Keratinocyte (primary cell): Measurements from ENCODE around the gene RAB39A. TPM values are rescaled to one million over a fixed set of nuclear protein-coding genes. Genes with fewer than 3 reads are reported as not detected.

ENCODE experiments used
- DNase-seq: peaks from one replicate; pipeline ENCODE4 v3.0.0-alpha.2; 2011; ENCODE audit warnings: low read depth, missing footprints, low spot score
- FAIRE-seq: peaks from 2 replicates; lab custom pipeline; 2011; peaks lifted over from hg19 to GRCh38; lab: Jason Lieb, UNC
- H2AFZ ChIP-seq: 2 replicates; pipeline ENCODE4 v1.6.0; 2012; ENCODE audit warnings: low read length, control low read depth, inconsistent platforms; ENCODE audit not compliant: control insufficient read depth
- H3K27ac ChIP-seq: 2 replicates; pipeline ENCODE4 v1.5.1; 2011; ENCODE audit warnings: low read length; ENCODE audit not compliant: control insufficient read depth, insufficient read depth
- H3K27me3 ChIP-seq: 3 replicates; pipeline ENCODE4 v1.6.0; 2011; ENCODE audit warnings: low read length; ENCODE audit not compliant: control insufficient read depth, insufficient read depth; ENCODE audit errors: extremely low read depth
- H3K36me3 ChIP-seq, 2 experiments: 2 replicates in 1 of 2; 3 replicates in 1 of 2; pipeline ENCODE4 v1.5.1; 2011; ENCODE audit warnings: low read length in 2 of 2, mild to moderate bottlenecking in 1 of 2; ENCODE audit not compliant: control insufficient read depth in 2 of 2, insufficient read depth in 2 of 2; ENCODE audit errors: extremely low read depth in 1 of 2
- H3K4me1 ChIP-seq: 3 replicates; pipeline ENCODE4 v1.5.1; 2011; ENCODE audit warnings: low read length; ENCODE audit not compliant: control insufficient read depth, insufficient read depth; ENCODE audit errors: extremely low read depth
- H3K4me2 ChIP-seq: 3 replicates; pipeline ENCODE4 v1.6.0; 2011; ENCODE audit warnings: low read depth, low read length; ENCODE audit not compliant: control insufficient read depth, insufficient read depth; ENCODE audit errors: extremely low read depth
- H3K4me3 ChIP-seq, 3 experiments: fragments of 200-600 bp in 1 of 3; sonication (generic) in 1 of 3; 2 replicates in 2 of 3; 3 replicates in 1 of 3; pipeline ENCODE4 v1.5.1; 2011 to 2016; ENCODE audit warnings: low read length in 3 of 3, mild to moderate bottlenecking in 3 of 3, control low read depth in 2 of 3, inconsistent platforms in 1 of 3, low read depth in 1 of 3, mixed read lengths in 1 of 3, mixed run types in 1 of 3, moderate library complexity in 1 of 3; ENCODE audit not compliant: control insufficient read depth in 2 of 3, insufficient read depth in 2 of 3; ENCODE audit errors: extremely low read depth in 1 of 3
- H3K79me2 ChIP-seq: 2 replicates; pipeline ENCODE4 v1.6.0; 2012; ENCODE audit warnings: low read length; ENCODE audit not compliant: control insufficient read depth, insufficient read depth
- H3K9ac ChIP-seq: 3 replicates; pipeline ENCODE4 v1.6.0; 2011; ENCODE audit warnings: low read length; ENCODE audit not compliant: control insufficient read depth, insufficient read depth; ENCODE audit errors: extremely low read depth
- H3K9me1 ChIP-seq: 3 replicates; pipeline ENCODE4 v1.6.0; 2011; ENCODE audit warnings: low read length; ENCODE audit not compliant: control insufficient read depth, insufficient read depth; ENCODE audit errors: extremely low read depth
- H3K9me3 ChIP-seq: 2 replicates; pipeline ENCODE4 v1.5.1; 2012; ENCODE audit warnings: low read depth, low read length; ENCODE audit not compliant: control insufficient read depth
- H4K20me1 ChIP-seq: 3 replicates; pipeline ENCODE4 v1.6.0; 2011; ENCODE audit warnings: low read length; ENCODE audit not compliant: control insufficient read depth, insufficient read depth; ENCODE audit errors: extremely low read depth
- CTCF ChIP-seq, 3 experiments: IDR thresholded peaks in 1 of 3; conservative IDR thresholded peaks in 1 of 3; optimal IDR thresholded peaks in 1 of 3; 2 replicates in 2 of 3; 3 replicates in 1 of 3; pipeline versions ENCODE3 to v1.5.1; 2011; ENCODE audit warnings: low read length in 3 of 3, mild to moderate bottlenecking in 3 of 3, moderate library complexity in 2 of 3, control low read depth in 1 of 3, inconsistent platforms in 1 of 3; ENCODE audit not compliant: insufficient read depth in 2 of 3; ENCODE audit errors: extremely low read depth in 1 of 3
- EZH2 ChIP-seq: IDR thresholded peaks from one replicate; pipeline ENCODE4 v1.6.1; 2012; ENCODE audit warnings: inconsistent platforms, mild to moderate bottlenecking, low read length, moderate library complexity
- dilution Hi-C: fragments of 300-500 bp; cut with MboI; formaldehyde crosslinking; loops from one replicate; pipeline ENCODE4 v1.7.0; 2020; ENCODE audit warnings: low sequenced_read_pairs; ENCODE audit not compliant: extremely low pct_ligation_motif_present
- polyA plus RNA-seq, 5 experiments: library from polyadenylated mRNA; depleted of rRNA in 3 of 5; stranded (reverse) in 3 of 5; stranded (forward) in 1 of 5; unstranded in 1 of 5; fragments of >200 nt; gene quantifications; 1 replicate in 1 of 5; 2 replicates in 3 of 5; 3 replicates in 1 of 5; pipeline versions ENCODE4 v1.2.1 to v1.2.3, GENCODE V29; 2011 to 2012; ENCODE audit warnings: missing spikeins in 2 of 5, low read depth in 1 of 5, low replicate concordance in 1 of 5

The RAB39A gene
- polyA plus RNA-seq, 1 donor (not counting 4 experiments of a cell fraction or from before 2014, with no cell fraction given): not detected

- no peak for FAIRE-seq
These were observed 74.2 kb downstream of the RAB39A start for GRCh38 chr11:108002476-108002875.

GRCh38 chr11:108003623-108004022, 75.4 kb downstream of the RAB39A start:
- TF ChIP-seq EZH2 (no peak), CTCF (optimal IDR thresholded peaks at IDR 0.05 in 1 of 3, IDR thresholded peaks at IDR 0.05 in 1 of 3, conservative IDR thresholded peaks at IDR 0.05 in 1 of 3; ENCODE audit: extremely low read depth in 1 of 3, insufficient read depth in 2 of 3, low read length in 3 of 3) (no peak)

More at GRCh38 chr11:108002476-108002875, 74.2 kb downstream of the RAB39A start:
- no peaks in the 10 kb centered on the region for H4K20me1 ChIP-seq
- no peaks in the 10 kb centered on the region for H3K4me1 ChIP-seq
- dilution Hi-C loops: no loop called here
- no peaks in the 10 kb centered on the region for H3K9me1 ChIP-seq
- no peak overlapping the region for H3K4me3 ChIP-seq
- no peak overlapping the region for H2AFZ ChIP-seq
- no peak for DNase-seq
- H3K9me3 ChIP-seq: no peaks in the 10 kb centered on the region
- H3K9ac ChIP-seq: no peak overlapping the region
- H3K79me2 ChIP-seq: no peaks in the 10 kb centered on the region
- no peaks in the 10 kb centered on the region for H3K36me3 ChIP-seq
- no peak overlapping the region for H3K27ac ChIP-seq
- no peak for TF ChIP-seq CTCF (optimal IDR thresholded peaks at IDR 0.05 in 1 of 3, IDR thresholded peaks at IDR 0.05 in 1 of 3, conservative IDR thresholded peaks at IDR 0.05 in 1 of 3; ENCODE audit: extremely low read depth in 1 of 3, insufficient read depth in 2 of 3, low read length in 3 of 3)
- no peak for TF ChIP-seq EZH2
- no peaks in the 10 kb centered on the region for H3K27me3 ChIP-seq
- no peak overlapping the region for H3K4me2 ChIP-seq

More at GRCh38 chr11:108003623-108004022, 75.4 kb downstream of the RAB39A start:
- no peak overlapping the region for H2AFZ ChIP-seq
- H3K4me2 ChIP-seq: no peak overlapping the region
- no peaks in the 10 kb centered on the region for H3K9me1 ChIP-seq
- no peaks in the 10 kb centered on the region for H3K36me3 ChIP-seq
- no peaks in the 10 kb centered on the region for H3K9me3 ChIP-seq
- H3K79me2 ChIP-seq: no peaks in the 10 kb centered on the region
- no peak overlapping the region for H3K4me3 ChIP-seq
- FAIRE-seq (no peak), DNase-seq (no peak)
- H3K9ac ChIP-seq: no peak overlapping the region
- no peak overlapping the region for H3K27ac ChIP-seq
- dilution Hi-C loops: no loop called here
- H3K27me3 ChIP-seq: no peaks in the 10 kb centered on the region
- no peaks in the 10 kb centered on the region for H4K20me1 ChIP-seq
- H3K4me1 ChIP-seq: no peaks in the 10 kb centered on the region
